H1 (cell line): Measurements from ENCODE around the gene CRTAC1. TPM values are rescaled to one million over a fixed set of nuclear protein-coding genes. Genes with fewer than 3 reads are reported as not detected.

Experiments used
- NANOG ChIP-seq: IDR thresholded peaks from 2 replicates; pipeline ENCODE4 v1.6.1; 2011; ENCODE audit warnings: low read length, low read depth, mild to moderate bottlenecking, inconsistent platforms; ENCODE audit not compliant: insufficient read depth, poor library complexity, severe bottlenecking
- RBBP5 ChIP-seq: IDR thresholded peaks from 2 replicates; pipeline ENCODE4 v1.7.1; 2012; ENCODE audit warnings: low read depth, mild to moderate bottlenecking, inconsistent platforms, low read length, moderate library complexity, borderline replicate concordance
- SIN3A ChIP-seq, 2 experiments: IDR thresholded peaks in 1 of 2; conservative IDR thresholded peaks in 1 of 2; 2 replicates each; pipeline ENCODE4 v1.6.1; 2011 to 2012; ENCODE audit warnings: low read length in 2 of 2, improper control_type of control experiment in 1 of 2, low read depth in 1 of 2, mild to moderate bottlenecking in 1 of 2
- polyA plus RNA-seq, 7 experiments: library from polyadenylated mRNA; depleted of rRNA in 3 of 7; stranded (reverse) in 5 of 7; unstranded in 2 of 7; fragments of >200 nt in 5 of 7; fragments of 200-250 nt in 2 of 7; gene quantifications; 1 replicate in 5 of 7; 2 replicates in 1 of 7; 4 replicates in 1 of 7; pipeline versions ENCODE4 v1.2.1 to v1.2.3, GENCODE V29; 2011 to 2013; ENCODE audit warnings: missing spikeins in 2 of 7, mixed read lengths in 2 of 7
- total RNA-seq: library from RNA; stranded (reverse); fragmentation: NEBNext Ultra II Directional; extraction: Animal tissue kit (Norgen Biotek cat#: 25700); gene quantifications from 2 replicates; pipeline ENCODE4 v1.2.1, GENCODE V29; 2021
- TF ChIP-seq, protein P1 (sequence below): fragments of 300-600 bp; sonication (generic); IDR thresholded peaks from 2 replicates; pipeline ENCODE4 v1.7.1; 2012; ENCODE audit warnings: low read length, moderate library complexity, mild to moderate bottlenecking, inconsistent platforms; ENCODE audit not compliant: insufficient replicate concordance

CRTAC1 gene
- total and polyA plus RNA-seq, 2 of the 8 experiments (the other 6 are each of a cell fraction or from before 2014, with no cell fraction given), result 0.91 to 1.2 TPM

- TF ChIP-seq, protein P1, sequence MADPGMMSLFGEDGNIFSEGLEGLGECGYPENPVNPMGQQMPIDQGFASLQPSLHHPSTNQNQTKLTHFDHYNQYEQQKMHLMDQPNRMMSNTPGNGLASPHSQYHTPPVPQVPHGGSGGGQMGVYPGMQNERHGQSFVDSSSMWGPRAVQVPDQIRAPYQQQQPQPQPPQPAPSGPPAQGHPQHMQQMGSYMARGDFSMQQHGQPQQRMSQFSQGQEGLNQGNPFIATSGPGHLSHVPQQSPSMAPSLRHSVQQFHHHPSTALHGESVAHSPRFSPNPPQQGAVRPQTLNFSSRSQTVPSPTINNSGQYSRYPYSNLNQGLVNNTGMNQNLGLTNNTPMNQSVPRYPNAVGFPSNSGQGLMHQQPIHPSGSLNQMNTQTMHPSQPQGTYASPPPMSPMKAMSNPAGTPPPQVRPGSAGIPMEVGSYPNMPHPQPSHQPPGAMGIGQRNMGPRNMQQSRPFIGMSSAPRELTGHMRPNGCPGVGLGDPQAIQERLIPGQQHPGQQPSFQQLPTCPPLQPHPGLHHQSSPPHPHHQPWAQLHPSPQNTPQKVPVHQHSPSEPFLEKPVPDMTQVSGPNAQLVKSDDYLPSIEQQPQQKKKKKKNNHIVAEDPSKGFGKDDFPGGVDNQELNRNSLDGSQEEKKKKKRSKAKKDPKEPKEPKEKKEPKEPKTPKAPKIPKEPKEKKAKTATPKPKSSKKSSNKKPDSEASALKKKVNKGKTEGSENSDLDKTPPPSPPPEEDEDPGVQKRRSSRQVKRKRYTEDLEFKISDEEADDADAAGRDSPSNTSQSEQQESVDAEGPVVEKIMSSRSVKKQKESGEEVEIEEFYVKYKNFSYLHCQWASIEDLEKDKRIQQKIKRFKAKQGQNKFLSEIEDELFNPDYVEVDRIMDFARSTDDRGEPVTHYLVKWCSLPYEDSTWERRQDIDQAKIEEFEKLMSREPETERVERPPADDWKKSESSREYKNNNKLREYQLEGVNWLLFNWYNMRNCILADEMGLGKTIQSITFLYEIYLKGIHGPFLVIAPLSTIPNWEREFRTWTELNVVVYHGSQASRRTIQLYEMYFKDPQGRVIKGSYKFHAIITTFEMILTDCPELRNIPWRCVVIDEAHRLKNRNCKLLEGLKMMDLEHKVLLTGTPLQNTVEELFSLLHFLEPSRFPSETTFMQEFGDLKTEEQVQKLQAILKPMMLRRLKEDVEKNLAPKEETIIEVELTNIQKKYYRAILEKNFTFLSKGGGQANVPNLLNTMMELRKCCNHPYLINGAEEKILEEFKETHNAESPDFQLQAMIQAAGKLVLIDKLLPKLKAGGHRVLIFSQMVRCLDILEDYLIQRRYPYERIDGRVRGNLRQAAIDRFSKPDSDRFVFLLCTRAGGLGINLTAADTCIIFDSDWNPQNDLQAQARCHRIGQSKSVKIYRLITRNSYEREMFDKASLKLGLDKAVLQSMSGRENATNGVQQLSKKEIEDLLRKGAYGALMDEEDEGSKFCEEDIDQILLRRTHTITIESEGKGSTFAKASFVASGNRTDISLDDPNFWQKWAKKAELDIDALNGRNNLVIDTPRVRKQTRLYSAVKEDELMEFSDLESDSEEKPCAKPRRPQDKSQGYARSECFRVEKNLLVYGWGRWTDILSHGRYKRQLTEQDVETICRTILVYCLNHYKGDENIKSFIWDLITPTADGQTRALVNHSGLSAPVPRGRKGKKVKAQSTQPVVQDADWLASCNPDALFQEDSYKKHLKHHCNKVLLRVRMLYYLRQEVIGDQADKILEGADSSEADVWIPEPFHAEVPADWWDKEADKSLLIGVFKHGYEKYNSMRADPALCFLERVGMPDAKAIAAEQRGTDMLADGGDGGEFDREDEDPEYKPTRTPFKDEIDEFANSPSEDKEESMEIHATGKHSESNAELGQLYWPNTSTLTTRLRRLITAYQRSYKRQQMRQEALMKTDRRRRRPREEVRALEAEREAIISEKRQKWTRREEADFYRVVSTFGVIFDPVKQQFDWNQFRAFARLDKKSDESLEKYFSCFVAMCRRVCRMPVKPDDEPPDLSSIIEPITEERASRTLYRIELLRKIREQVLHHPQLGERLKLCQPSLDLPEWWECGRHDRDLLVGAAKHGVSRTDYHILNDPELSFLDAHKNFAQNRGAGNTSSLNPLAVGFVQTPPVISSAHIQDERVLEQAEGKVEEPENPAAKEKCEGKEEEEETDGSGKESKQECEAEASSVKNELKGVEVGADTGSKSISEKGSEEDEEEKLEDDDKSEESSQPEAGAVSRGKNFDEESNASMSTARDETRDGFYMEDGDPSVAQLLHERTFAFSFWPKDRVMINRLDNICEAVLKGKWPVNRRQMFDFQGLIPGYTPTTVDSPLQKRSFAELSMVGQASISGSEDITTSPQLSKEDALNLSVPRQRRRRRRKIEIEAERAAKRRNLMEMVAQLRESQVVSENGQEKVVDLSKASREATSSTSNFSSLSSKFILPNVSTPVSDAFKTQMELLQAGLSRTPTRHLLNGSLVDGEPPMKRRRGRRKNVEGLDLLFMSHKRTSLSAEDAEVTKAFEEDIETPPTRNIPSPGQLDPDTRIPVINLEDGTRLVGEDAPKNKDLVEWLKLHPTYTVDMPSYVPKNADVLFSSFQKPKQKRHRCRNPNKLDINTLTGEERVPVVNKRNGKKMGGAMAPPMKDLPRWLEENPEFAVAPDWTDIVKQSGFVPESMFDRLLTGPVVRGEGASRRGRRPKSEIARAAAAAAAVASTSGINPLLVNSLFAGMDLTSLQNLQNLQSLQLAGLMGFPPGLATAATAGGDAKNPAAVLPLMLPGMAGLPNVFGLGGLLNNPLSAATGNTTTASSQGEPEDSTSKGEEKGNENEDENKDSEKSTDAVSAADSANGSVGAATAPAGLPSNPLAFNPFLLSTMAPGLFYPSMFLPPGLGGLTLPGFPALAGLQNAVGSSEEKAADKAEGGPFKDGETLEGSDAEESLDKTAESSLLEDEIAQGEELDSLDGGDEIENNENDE, result no peak
- TF ChIP-seq SIN3A (conservative IDR thresholded peaks at IDR 0.05 in 1 of 2, IDR thresholded peaks at IDR 0.05 in 1 of 2; ENCODE audit: low read depth in 1 of 2, low read length in 2 of 2) (no peak), RBBP5 (no peak), NANOG (no peak)
These were observed 68.5 kb downstream of the CRTAC1 start (continued) for GRCh38 chr10:97961945-97962344.
